Measurements from ENCODE around the gene PSMG1.

- no peak for TF ChIP-seq FOXJ3 (CRISPR knock-in tag; IDR thresholded peaks at IDR 0.05)
- TF ChIP-seq SMC3 (IDR thresholded peaks at IDR 0.05; ENCODE audit: low read depth, low read length): no peak
- no peak for TF ChIP-seq EP300 (IDR thresholded peaks at IDR 0.05; ENCODE audit: borderline replicate concordance in 1 of 2, low read depth in 1 of 2, low read length in 1 of 2)
These were observed 31.8 kb upstream of the PSMG1 start for GRCh38 chr21:39215078-39215477.

Data from SK-N-SH (cell line).